Activated T-helper 1 cell treated with anti-CD3 and anti-CD28 coated beads, Interleukin-12 subunit alpha, Interleukin-12 subunit beta, Interleukin-2, Interleukin-4 antibody, amounts not matched to agents 30 ng/mL and 10 ng/mL and 1 ng/mL, durations not matched to agents 14 hours and 24 hours and 36 hours (primary cell): ENCODE data around the gene CYYR1. TPM values are rescaled to one million over a fixed set of nuclear protein-coding genes. Genes with fewer than 3 reads are reported as not detected.

Experiments used
- DNase-seq: peaks from one replicate; pipeline ENCODE4 v3.0.0; 2021; ENCODE audit warnings: low spot score
- H3K27ac Mint-ChIP-seq: one replicate; pipeline ENCODE4 v1.8.0; 2021; ENCODE audit warnings: mild to moderate bottlenecking, mixed read lengths
- H3K27me3 Mint-ChIP-seq: one replicate; pipeline ENCODE4 v1.8.0; 2022; ENCODE audit warnings: mild to moderate bottlenecking, moderate library complexity, mixed read lengths; ENCODE audit not compliant: insufficient read depth
- H3K36me3 Mint-ChIP-seq: one replicate; pipeline ENCODE4 v1.8.0; 2021; ENCODE audit warnings: low read depth, mixed read lengths
- H3K4me1 Mint-ChIP-seq: one replicate; pipeline ENCODE4 v1.8.0; 2021; ENCODE audit warnings: low read depth, mixed read lengths
- H3K4me3 Mint-ChIP-seq: one replicate; pipeline ENCODE4 v1.8.0; 2021; ENCODE audit warnings: mild to moderate bottlenecking, moderate library complexity, mixed read lengths
- H3K9me3 Mint-ChIP-seq: one replicate; pipeline ENCODE4 v1.8.0; 2021; ENCODE audit warnings: mixed read lengths
- intact Hi-C: fragments of 100-400 bp; cut with micrococcal nuclease; formaldehyde crosslinking; loops from one replicate; pipeline ENCODE4 v1.15.1; 2024
- total RNA-seq: library from RNA; stranded (reverse); gene quantifications from 2 replicates; pipeline ENCODE4 v1.2.3, GENCODE V29; 2022

CYYR1 gene
- not detected in 2 replicates for total RNA-seq

DNA sequence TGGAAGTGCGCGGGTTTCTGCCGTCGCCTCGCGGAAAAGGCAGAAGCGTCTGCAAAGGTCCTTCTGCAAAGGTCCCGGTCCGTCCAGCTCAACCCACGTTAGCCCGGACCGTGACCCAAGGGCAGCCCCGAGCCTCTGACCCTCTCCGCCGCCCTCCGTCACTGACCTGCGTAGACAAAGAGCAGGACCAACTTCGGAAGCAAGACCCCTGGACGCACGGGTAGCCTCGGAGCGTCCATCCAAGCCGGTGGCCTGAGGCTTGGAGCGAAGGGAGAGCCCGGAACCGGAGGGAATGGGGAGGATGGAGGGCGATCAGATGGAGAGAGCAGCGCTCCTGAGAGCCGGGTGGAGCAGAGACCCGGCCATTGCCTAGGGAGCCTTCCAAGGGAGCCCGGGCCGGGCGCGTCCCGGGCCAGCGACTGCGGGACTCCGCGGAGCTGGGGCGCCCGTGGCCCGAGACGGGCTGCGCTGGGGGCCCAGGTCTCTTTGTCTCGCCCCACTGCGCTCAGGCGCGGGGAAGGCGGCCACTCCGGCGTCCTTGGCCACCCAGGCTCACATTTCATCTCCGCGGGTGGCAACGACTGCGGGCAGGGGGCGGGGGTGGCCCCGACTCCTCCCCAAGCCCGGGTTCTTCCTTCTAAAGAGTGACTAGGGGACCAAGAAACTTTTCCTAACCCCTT, at the start of gene CYYR1:
CYYR1 (minus strand) TSS at position 585 of the 680 bp plus-strand sequence; CDS start at position 239, 346 bp downstream.
- peaks cover 7% of the 10 kb centered on the region for H3K27me3 Mint-ChIP-seq
- peaks cover 12% of the 10 kb centered on the region for H3K9me3 Mint-ChIP-seq

DNA sequence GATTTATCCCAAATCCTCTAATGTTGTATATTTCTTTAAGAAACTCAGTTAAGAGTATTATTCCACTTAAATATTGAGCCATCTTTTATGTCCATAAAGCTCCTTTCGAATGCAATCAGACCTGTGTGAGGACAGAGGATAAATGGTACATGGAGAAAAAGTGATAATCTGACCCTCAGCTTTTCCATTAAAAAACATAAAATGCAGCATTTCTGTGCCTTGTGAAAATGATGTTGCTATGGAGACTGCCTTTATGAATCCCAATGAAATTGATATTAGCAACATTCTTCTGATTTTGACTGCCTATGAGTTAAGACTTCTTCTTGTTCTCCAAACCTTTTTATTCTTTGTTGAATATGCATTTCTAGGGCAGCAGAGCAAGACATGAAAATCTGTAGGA, 44.1 kb upstream of the CYYR1 start:
- H3K27ac Mint-ChIP-seq, result no peak overlapping the region
- intact Hi-C loops, result no loop called here

More for the DNA sequence above, at the start of gene CYYR1:
- no peak for DNase-seq
- Mint-ChIP-seq H3K4me3 (no peak within 1 kb of the TSS), H3K4me1 (no peaks in the 10 kb centered on the region), H3K27ac (no peak within 1 kb of the TSS), H3K36me3 (peaks cover 1% of the 10 kb centered on the region)
- intact Hi-C loops, result no loop called here

DNA sequence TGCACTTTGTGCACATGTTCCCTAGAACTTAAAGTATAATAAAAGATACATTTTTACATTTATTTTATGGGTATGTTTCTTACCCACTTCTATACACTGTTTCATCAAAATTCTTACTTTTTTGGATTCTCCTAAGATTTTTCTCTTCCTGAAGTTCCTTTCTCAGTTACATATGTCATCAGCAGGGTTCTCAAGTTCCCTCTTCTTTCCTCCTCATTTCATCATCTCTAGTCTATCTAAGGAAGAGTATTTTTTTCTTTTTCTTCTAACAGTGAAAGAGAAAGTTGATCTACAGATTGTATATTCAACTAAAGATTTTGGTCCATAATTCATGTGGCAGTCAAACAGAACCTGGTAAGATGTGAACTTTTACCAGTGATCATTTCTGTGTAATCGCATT, 41.2 kb upstream of the CYYR1 start:
- no peaks in the 10 kb centered on the region for H3K36me3 Mint-ChIP-seq
- DNase-seq, result no peak
- no peak overlapping the region for H3K27ac Mint-ChIP-seq
- no peak overlapping the region for H3K4me3 Mint-ChIP-seq
- intact Hi-C loops, result no loop called here
- no peaks in the 10 kb centered on the region for H3K27me3 Mint-ChIP-seq
- H3K4me1 Mint-ChIP-seq, result no peaks in the 10 kb centered on the region
- H3K9me3 Mint-ChIP-seq, result no peaks in the 10 kb centered on the region

More for the DNA sequence above, 44.1 kb upstream of the CYYR1 start:
- Mint-ChIP-seq H3K4me3 (no peak overlapping the region), H3K36me3 (no peaks in the 10 kb centered on the region), H3K9me3 (no peaks in the 10 kb centered on the region), H3K4me1 (no peaks in the 10 kb centered on the region), H3K27me3 (no peaks in the 10 kb centered on the region)
- DNase-seq, result no peak

DNA sequence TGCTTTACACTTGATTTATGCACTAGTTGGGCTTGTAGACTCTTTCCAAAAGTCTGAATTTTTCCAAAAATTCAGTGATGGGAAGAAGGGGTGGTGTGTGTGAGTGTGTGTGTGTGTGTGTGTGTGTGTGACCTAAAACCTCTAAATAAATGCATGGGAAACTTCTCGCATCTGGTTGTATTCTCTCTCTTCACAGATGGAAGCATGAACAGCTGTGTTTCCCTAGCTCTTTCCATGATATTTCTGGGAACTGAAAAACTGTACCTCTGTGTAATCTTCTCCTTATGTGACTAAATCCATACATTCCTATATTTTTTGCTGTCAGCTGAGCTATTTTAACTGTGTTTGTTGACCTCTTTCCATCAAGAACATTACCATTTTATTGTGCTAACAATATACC, 26.2 kb upstream of the CYYR1 start:
- Mint-ChIP-seq H3K9me3 (no peaks in the 10 kb centered on the region), H3K4me1 (no peaks in the 10 kb centered on the region), H3K27me3 (no peaks in the 10 kb centered on the region), H3K4me3 (no peak overlapping the region), H3K27ac (no peak overlapping the region), H3K36me3 (no peaks in the 10 kb centered on the region)
- intact Hi-C loops, result no loop called here
- DNase-seq, result no peak

DNA sequence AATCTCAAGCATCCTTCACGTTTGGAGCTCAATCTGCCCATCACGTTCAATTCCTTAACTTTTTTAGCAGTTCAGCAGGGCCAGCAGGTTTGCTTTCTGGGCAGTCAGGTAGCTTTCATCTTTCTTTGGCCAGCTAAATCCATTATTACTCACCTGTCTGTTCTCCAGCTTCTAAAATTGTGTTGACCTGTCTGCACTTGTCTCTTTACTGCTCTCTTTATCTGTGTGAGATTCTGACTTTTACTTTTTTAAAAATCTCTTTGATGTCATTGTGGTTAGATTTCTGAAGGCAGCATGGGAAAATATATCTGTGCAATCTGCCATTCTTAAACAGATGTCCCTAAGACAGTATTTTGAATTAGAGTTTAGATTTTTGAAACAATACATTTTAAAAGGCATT, 24.9 kb upstream of the CYYR1 start:
- no peak overlapping the region for H3K27ac Mint-ChIP-seq
- H3K27me3 Mint-ChIP-seq, result no peaks in the 10 kb centered on the region
- H3K36me3 Mint-ChIP-seq, result no peaks in the 10 kb centered on the region
- no peaks in the 10 kb centered on the region for H3K9me3 Mint-ChIP-seq
- H3K4me1 Mint-ChIP-seq, result no peaks in the 10 kb centered on the region
- intact Hi-C loops, result no loop called here
- H3K4me3 Mint-ChIP-seq, result no peak overlapping the region
- no peak for DNase-seq

DNA sequence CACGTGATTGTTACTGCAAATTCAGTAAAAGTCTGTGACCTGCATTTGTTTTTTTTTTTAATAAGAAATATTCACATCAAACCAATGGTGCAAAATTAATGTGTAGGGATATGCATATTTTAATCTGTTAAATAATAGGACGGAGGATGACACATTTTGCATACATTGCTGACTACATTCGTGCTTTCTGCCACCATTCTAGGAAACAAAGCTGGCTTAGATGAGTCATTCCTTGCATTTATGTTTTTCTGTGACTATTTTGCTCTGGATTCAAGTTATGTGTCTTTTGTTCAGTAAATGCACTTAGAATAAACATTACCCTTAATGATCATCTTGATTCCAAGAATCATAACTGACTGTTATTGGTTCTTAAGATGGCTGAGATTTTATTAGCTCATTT, 23.9 kb upstream of the CYYR1 start:
- H3K27me3 Mint-ChIP-seq, result no peaks in the 10 kb centered on the region
- DNase-seq, result no peak
- no peaks in the 10 kb centered on the region for H3K36me3 Mint-ChIP-seq
- H3K4me1 Mint-ChIP-seq, result no peaks in the 10 kb centered on the region
- intact Hi-C loops, result no loop called here
- no peak overlapping the region for H3K4me3 Mint-ChIP-seq
- H3K27ac Mint-ChIP-seq, result no peak overlapping the region
- H3K9me3 Mint-ChIP-seq, result no peaks in the 10 kb centered on the region

DNA sequence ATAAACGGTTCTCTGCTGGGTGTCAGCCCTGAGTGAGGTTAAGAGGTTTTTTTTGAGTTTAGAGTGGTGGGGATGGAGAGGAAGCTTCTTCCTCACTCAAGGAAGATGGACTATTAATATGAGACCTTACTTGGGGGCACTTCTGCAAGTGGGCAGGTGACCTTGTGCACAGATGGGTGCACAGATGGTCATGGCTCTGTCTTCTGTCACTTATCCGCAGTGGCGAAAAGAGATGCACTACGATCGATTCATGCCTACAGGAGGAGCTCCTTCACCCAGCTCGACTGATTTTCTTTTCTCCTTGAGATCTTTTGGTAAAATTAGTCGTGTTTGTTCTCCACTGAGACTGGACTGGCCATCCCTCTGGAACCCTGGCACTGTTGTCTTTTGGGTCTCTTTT, 22.9 kb upstream of the CYYR1 start:
- H3K27ac Mint-ChIP-seq, result no peak overlapping the region
- DNase-seq, result no peak
- no peaks in the 10 kb centered on the region for H3K36me3 Mint-ChIP-seq
- intact Hi-C loops, result no loop called here
- H3K27me3 Mint-ChIP-seq, result no peaks in the 10 kb centered on the region
- H3K4me3 Mint-ChIP-seq, result no peak overlapping the region
- H3K4me1 Mint-ChIP-seq, result no peaks in the 10 kb centered on the region
- H3K9me3 Mint-ChIP-seq, result no peaks in the 10 kb centered on the region

DNA sequence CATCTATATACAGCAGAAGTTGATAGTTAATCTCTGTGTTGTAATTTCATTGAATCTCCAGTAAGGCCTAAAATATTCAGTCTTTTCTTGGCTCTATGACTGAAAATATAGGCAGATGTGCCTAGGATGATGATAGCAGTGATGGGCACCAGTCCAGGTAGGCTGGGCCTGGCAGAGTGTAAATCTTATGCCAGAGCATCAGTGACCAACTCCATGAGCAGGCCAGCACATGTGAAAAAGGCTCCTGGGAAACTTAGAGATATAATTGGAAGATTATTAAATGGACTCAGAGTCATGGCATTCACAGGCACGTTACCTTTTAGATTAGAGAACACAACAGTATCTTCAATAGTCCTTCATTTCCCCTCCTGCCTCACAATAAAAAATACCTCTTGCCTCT, 20.7 kb upstream of the CYYR1 start:
- H3K9me3 Mint-ChIP-seq, result no peaks in the 10 kb centered on the region
- H3K36me3 Mint-ChIP-seq, result no peaks in the 10 kb centered on the region

DNA sequence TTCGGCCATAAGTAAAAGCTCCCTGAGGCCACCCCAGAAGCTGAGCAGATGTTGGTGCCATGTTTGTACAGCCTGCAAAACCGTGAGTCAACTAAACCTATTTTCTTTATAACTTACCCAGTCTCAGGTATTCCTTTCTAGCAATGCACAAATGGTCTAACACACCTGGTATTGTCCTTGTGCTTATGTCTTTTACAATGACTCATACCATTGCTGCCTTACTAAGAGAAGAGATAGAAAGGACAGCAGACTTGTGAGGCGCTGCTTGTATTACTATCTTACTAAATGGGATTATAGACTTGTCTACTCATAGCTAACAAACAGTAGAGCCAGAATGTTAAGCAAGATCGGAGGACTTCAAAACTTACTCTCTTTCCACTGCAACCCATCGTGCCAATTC, 18.5 kb upstream of the CYYR1 start:
- no peak for DNase-seq
- H3K36me3 Mint-ChIP-seq, result no peaks in the 10 kb centered on the region
- no peaks in the 10 kb centered on the region for H3K27me3 Mint-ChIP-seq
- no peaks in the 10 kb centered on the region for H3K9me3 Mint-ChIP-seq
- H3K4me3 Mint-ChIP-seq, result no peak overlapping the region
- no peak overlapping the region for H3K27ac Mint-ChIP-seq
- H3K4me1 Mint-ChIP-seq, result no peaks in the 10 kb centered on the region
- intact Hi-C loops, result no loop called here

More for the DNA sequence above, 20.7 kb upstream of the CYYR1 start:
- intact Hi-C loops, result no loop called here
- no peaks in the 10 kb centered on the region for H3K4me1 Mint-ChIP-seq
- H3K4me3 Mint-ChIP-seq, result no peak overlapping the region
- no peak overlapping the region for H3K27ac Mint-ChIP-seq
- no peaks in the 10 kb centered on the region for H3K27me3 Mint-ChIP-seq
- DNase-seq, result no peak

DNA sequence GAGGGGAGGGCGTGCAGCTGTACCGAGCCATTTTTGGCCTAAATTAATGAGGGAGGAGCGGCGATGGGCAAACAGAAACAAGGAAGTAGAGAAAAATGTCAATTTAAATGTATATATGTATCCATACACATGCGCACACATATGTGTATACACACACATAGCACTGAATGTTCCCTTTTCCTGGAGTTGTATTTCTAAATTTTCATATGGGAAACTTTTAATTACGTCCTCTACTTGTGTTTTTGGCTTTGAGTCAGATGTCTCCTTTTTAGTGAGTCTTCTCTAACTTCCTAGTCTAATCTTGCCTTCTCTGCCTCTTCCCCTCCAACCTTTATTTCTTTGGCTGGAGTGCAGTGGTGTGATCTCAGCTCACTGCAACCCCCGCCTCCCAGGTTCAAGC, 15.4 kb upstream of the CYYR1 start:
- no peaks in the 10 kb centered on the region for H3K9me3 Mint-ChIP-seq
- intact Hi-C loops, result no loop called here

DNA sequence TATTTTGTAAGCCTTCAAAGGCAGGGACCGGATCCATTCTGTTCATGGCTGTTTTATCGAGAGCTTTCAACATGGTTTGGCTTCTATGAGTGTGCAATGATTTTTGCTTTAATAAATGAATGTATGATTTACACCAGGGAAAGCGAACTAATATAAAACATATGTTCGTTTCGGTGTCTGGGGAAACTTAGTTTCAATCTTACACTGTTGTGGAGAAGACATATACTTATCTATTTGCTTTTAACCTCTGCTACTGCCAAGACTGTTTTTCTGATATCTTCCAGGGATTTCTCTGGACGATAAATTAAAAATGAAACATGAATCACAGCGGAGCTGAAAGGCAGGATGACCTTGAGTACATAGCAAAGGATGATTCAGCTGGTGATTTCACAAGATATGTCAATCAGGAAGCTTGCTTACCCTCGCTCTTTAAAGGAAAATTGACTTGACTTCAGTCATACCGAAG, 14.7 kb upstream of the CYYR1 start:
- Mint-ChIP-seq H3K4me3 (no peak overlapping the region), H3K4me1 (no peaks in the 10 kb centered on the region), H3K27ac (no peak overlapping the region), H3K36me3 (no peaks in the 10 kb centered on the region), H3K9me3 (peaks cover under 1% of the 10 kb centered on the region), H3K27me3 (no peaks in the 10 kb centered on the region)
- intact Hi-C loops, result no loop called here
- DNase-seq, result no peak

More for the DNA sequence above, 15.4 kb upstream of the CYYR1 start:
- no peak overlapping the region for H3K4me3 Mint-ChIP-seq
- no peaks in the 10 kb centered on the region for H3K27me3 Mint-ChIP-seq
- no peak overlapping the region for H3K27ac Mint-ChIP-seq
- DNase-seq, result no peak
- H3K4me1 Mint-ChIP-seq, result no peaks in the 10 kb centered on the region
- no peaks in the 10 kb centered on the region for H3K36me3 Mint-ChIP-seq

DNA sequence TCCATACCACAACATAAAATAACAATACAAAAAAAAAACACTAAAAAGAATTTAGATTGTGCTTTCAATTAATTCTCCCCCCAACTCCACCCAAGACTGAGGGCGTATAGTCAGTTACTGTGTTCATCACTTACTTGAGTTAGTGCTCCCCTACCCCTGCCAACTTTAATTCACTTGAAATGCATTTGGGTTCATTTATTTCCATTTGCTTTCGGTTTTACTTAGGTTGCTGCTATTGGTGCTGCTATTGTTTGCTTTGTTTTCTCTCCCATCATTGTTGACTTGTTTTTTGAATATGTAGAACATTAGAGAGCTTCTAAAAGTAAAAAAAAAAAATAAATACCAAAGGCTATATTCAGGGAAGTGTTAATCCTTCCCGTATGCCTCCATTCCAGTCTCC, 10.7 kb upstream of the CYYR1 start:
- Mint-ChIP-seq H3K9me3 (peaks cover 15% of the 10 kb centered on the region), H3K27ac (no peak overlapping the region), H3K4me3 (no peak overlapping the region), H3K36me3 (no peaks in the 10 kb centered on the region), H3K4me1 (no peaks in the 10 kb centered on the region), H3K27me3 (no peaks in the 10 kb centered on the region)
- intact Hi-C loops, result no loop called here
- no peak for DNase-seq

DNA sequence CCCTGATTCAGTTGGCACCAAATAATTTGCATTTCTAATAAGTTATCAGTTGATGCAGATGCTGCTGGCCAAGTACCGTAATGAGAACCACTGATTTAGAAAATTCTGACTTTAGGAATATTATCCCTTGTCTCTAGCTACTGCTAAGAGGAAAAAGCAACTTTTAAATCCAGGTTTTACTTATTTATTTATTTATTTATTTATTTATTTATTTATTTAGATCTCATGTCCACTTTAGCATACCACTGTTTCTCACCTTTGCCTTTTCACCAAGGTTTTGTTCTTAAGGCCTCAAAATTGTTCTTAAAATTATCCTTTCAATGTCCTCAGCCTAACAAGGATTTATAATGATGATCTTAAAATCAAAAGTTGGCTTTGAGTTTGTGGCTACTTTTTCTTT, 8.7 kb upstream of the CYYR1 start:
- peaks cover 15% of the 10 kb centered on the region for H3K9me3 Mint-ChIP-seq
- DNase-seq, result no peak
- no peaks in the 10 kb centered on the region for H3K36me3 Mint-ChIP-seq
- H3K27ac Mint-ChIP-seq, result no peak overlapping the region
- H3K4me1 Mint-ChIP-seq, result no peaks in the 10 kb centered on the region
- H3K27me3 Mint-ChIP-seq, result no peaks in the 10 kb centered on the region
- no peak overlapping the region for H3K4me3 Mint-ChIP-seq
- intact Hi-C loops, result no loop called here
